HG02763 (cell line): ENCODE results near the gene HMX1.

Source experiments
- ATAC-seq: cut with Tn5 transposase; IDR thresholded peaks from one replicate; pipeline ENCODE4 v1.9.1; 2021; ENCODE audit warnings: mild to moderate bottlenecking, moderate library complexity; ENCODE audit not compliant: unreplicated experiment

HMX1 gene

DNA sequence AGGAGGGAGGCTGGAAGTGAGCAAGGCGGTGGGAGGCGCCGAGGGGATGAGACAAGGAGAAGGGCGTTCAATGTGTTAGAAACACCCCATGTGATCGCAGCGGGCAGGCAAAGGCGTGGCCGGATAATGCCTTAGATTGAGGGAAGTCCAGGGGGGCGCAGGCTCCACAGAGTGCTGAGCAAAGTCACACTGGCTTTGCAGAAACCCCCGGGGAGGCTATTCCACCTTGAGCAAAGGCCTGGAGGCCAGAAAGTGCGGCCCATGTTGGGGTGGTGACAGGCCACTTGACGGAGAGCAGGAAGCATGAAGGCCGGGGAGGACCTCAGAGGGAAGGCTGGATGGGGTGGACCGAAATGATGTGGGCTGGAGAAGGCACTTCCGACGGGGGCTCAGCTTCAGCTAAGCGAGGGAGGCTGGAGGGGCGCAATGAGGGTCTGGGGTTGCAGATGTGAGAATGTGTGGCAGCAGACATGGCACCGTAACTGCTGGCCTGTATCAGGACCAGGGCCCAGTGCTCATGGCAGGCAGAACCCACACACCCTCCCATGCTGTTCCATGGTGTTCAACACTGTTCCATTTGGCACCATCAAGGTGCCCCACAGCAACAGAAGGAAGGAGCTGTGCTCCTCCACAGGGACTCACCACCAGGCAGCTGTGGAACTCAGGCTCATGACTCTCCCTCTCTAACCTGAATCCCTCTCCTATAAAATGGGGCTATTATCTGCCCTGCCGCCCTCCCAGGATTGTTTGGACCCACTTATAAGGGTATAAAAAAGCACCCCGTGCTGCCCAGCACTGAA lies 50.3 kb downstream of the HMX1 start:
- no peak for ATAC-seq

DNA sequence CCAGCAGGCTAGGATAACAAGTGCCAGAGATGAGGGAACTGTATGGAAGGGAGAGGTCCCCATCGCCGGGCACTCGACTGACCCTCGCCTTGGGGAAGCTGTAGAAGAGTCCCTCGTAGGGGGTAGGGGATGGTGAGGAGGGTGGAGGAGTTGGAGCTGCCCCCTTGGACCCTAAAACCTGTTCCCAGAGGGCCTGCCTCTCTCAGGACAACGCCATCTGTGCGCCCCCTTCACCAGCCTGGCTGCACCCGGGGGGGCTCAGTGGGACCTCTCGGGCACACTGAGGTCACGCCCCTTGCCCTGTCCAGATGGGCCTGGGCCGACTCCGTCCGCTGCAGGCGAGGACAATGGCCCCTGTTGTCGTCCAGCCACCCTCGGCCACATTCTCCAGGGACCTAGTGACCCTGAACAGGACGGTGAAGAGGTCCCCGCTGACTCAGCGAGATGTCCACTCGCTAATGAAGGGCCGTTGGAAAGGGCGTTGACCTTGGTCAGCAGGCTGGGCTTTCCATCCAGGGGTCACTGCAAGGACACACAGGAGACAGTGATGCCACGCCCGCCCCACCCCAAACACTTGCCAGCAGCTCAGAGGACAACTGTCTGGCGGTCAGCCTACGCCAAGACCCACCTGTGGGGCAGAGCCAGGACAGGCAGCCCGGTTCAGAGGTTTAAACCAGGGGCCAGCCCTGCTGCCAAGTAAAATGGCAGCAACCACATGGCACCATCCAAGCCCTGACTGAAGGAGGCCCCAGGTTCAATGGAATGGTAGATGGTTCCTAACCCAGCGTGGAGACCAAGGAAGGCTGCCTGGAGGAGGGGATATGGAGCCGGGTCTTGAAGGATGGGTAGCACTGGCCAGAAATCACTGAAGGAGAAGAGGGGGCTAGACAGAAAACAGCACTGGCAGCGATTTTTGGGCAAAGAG lies 51.2 kb downstream of the HMX1 start:
- ATAC-seq: no peak

DNA sequence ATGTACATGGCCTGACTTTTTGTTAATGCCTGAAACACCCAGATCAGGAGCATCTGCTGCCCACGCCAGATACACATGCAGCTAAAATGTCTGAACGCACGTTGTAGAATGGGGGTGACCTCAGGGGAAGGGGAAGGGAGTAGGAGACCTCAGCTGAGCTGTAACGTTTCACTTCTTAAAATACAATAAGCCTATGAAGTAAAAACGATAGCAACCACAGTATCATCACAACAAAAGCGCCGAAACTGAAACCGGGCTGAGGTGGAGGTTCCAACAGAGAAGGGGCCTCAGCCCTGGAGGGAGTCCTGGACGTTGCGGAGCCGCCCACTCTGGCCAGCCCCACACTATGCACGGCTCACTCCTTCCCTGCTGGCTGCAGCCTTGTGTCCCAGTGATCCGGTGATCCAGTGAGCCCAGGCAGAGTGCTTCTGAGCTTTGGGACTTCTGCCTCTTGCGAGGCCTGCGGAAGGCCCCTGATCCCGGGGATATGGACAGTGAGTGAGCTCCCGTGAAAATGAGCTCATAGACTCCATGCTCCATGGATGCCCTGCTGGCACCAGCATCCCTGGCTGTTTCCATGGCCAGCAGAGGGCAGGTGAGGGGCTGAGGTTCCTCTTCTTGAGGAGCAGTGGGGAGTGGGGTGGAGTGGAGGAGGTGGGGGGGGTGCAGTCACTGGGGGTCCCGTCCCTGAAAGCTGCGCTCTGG lies 52.0 kb downstream of the HMX1 start:
- no peak for ATAC-seq

DNA sequence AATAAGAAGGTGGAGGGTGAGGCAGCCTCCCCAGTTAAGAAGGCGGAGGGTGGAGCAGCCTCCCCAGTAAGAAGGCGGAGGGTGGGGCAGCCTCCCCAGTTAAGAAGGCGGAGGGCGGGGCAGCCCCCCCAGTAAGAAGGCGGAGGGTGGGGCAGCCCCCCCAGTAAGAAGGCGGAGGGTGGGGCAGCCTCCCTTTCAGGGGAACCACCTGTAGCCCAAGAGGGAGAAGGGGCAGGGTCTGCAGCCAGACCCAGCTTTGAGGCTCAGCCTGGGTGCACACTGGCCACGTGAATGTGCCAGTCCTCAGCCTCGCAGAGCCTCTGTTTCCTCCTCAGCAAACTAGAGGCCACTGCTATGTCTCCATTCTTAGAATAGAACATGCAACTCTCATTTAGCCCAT lies 52.6 kb downstream of the HMX1 start:
- no peak for ATAC-seq

DNA sequence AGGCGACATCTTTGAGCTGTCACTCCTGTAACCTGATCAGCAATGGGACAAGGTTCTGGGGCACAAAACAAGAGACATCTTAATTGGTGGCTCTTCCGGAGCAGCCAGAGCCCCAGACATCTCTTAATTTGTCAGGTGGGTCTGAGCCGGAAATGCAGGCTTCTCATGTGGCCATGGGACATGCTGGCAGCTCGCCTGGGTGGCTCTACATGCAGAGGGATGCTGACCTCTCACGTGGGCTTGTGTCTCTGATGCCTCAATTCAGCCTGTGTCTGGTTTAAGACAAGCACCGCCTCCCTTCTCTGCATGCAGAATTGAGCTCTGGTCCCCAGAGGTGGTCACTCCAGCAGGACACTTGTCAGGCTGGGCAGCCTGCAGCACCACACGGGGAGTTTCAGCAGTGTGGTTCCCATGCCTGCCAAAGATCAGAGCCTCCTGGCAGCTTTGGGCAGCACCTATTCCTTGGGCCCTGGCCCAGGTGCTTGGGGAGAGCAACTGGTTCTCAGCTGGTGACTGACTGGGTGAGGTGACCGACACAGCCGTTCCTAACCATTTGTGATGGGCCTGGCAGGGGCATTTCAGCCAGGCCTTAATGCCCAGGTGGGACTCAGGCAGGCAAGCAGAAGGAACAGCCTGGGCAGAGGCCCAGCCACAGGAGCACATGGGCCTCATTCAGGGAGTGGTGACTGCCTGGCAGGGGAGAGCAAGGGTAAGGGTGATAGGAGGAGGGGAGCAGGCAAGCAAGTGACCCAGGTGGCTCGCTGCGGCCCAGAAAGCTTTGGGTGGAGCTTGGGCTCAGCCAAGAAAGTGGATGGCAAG lies 53.4 kb downstream of the HMX1 start:
- no peak for ATAC-seq

DNA sequence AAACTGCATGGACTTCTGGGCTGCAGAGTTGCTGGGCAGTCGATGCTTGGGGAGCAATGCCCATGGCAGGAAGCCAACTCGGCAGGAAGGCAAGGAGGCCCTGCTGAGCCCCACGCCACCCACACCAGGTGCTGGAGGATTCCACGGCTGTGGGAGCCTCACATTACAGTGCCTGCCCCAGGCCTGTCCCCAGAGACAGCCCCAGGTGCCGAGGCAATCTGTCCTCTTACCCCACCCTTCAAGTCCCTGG lies 53.9 kb downstream of the HMX1 start:
- no peak for ATAC-seq

DNA sequence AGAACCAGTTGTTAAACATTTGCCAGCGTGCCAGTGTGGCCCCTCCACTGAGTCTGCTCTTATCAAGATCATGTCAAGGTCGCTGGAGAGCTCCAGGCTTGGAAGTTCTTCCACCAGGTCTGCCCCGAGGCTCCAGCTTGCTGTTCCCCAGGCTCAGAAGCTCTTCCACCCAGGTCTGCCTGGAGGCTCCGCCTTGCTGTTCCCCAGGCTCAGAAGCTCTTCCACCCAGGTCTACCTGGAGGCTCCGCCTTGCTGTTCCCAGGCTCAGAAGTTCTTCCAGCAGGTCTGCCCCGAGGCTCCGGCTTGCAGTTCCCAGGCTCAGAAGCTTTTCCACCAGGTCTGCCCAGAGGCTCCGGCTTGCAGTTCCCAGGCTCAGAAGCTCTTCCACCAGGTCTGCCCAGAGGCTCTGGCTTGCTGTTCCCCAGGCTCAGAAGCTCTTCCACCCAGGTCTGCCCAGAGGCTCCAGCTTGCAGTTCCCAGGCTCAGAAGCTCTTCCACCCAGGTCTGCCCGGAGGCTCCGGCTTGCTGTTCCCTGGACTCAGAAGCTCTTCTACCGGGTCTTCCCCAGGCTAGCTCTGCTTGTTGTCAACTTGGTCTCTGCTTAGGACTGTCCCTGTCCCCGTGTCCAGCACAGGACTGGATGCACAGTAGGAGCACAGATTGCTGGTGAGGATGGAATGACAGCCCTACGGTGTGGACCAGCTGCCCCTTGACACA lies 54.4 kb downstream of the HMX1 start:
- ATAC-seq: no peak
